H9 (cell line): Measurements from ENCODE around the gene PNMA8C. TPM values are rescaled to one million over a fixed set of nuclear protein-coding genes. Genes with fewer than 3 reads are reported as not detected.

ENCODE experiments used
- DNase-seq: peaks from one replicate; pipeline ENCODE4 v3.0.0-alpha.2; 2017
- H2AFZ ChIP-seq: one replicate; pipeline ENCODE4 v1.6.1; 2013; ENCODE audit warnings: mild to moderate bottlenecking, low read length, control low read depth, moderate library complexity
- H2AK5ac ChIP-seq: 2 replicates; pipeline ENCODE4 v1.6.1; 2013; ENCODE audit warnings: low read length, control low read depth, mixed read lengths; ENCODE audit not compliant: insufficient read length
- H2BK120ac ChIP-seq: one replicate; pipeline ENCODE4 v1.6.1; 2013; ENCODE audit warnings: low read depth, mild to moderate bottlenecking, low read length, control low read depth, inconsistent platforms; ENCODE audit not compliant: poor library complexity, severe bottlenecking
- H2BK12ac ChIP-seq: 2 replicates; pipeline ENCODE4 v1.6.1; 2013; ENCODE audit warnings: low read length, control low read depth, mixed read lengths, low read depth; ENCODE audit not compliant: insufficient read length
- H2BK15ac ChIP-seq: 2 replicates; pipeline ENCODE4 v1.6.1; 2013; ENCODE audit warnings: low read depth, low read length, control low read depth
- H2BK20ac ChIP-seq: one replicate; pipeline ENCODE4 v1.6.1; 2013; ENCODE audit warnings: low read depth, mild to moderate bottlenecking, low read length, control low read depth, inconsistent platforms; ENCODE audit not compliant: poor library complexity, severe bottlenecking
- H2BK5ac ChIP-seq: 2 replicates; pipeline ENCODE4 v1.6.1; 2013; ENCODE audit warnings: low read length, control low read depth, mixed read lengths; ENCODE audit not compliant: insufficient read length
- H3K14ac ChIP-seq: 2 replicates; pipeline ENCODE4 v1.6.1; 2013; ENCODE audit warnings: low read length, control low read depth; ENCODE audit not compliant: insufficient read depth
- H3K18ac ChIP-seq: 2 replicates; pipeline ENCODE4 v1.6.1; 2013; ENCODE audit warnings: low read depth, mild to moderate bottlenecking, mixed read lengths, low read length, control low read depth; ENCODE audit not compliant: insufficient read length
- H3K23ac ChIP-seq: 2 replicates; pipeline ENCODE4 v1.6.1; 2013; ENCODE audit warnings: low read length, control low read depth, mixed read lengths, low read depth; ENCODE audit not compliant: insufficient read length
- H3K23me2 ChIP-seq: 2 replicates; pipeline ENCODE4 v1.6.1; 2013; ENCODE audit warnings: low read depth, mild to moderate bottlenecking, mixed read lengths, low read length, control low read depth; ENCODE audit not compliant: insufficient read length, poor library complexity, severe bottlenecking
- H3K27ac ChIP-seq: 2 replicates; pipeline ENCODE4 v1.5.1; 2013; ENCODE audit warnings: low read length, control low read depth, mixed read lengths, low read depth; ENCODE audit not compliant: insufficient read length
- H3K27me3 ChIP-seq: 2 replicates; pipeline ENCODE4 v1.6.1; 2013; ENCODE audit warnings: low read length, control low read depth, inconsistent platforms; ENCODE audit not compliant: insufficient read depth
- H3K4ac ChIP-seq: 2 replicates; pipeline ENCODE4 v1.6.1; 2013; ENCODE audit warnings: low read depth, mild to moderate bottlenecking, control low read depth, inconsistent platforms, low read length, moderate library complexity
- H3K4me1 ChIP-seq: 2 replicates; pipeline ENCODE4 v1.6.1; 2013; ENCODE audit warnings: low read length, control low read depth, inconsistent platforms; ENCODE audit not compliant: insufficient read depth
- H3K4me2 ChIP-seq: 2 replicates; pipeline ENCODE4 v1.6.1; 2013; ENCODE audit warnings: low read length, control low read depth, mixed read lengths; ENCODE audit not compliant: insufficient read length, insufficient read depth
- H3K56ac ChIP-seq: 2 replicates; pipeline ENCODE4 v1.6.1; 2013; ENCODE audit warnings: low read depth, mild to moderate bottlenecking, mixed read lengths, low read length, control low read depth; ENCODE audit not compliant: insufficient read length
- H3K79me1 ChIP-seq: 2 replicates; pipeline ENCODE4 v1.6.1; 2013; ENCODE audit warnings: low read depth, mild to moderate bottlenecking, moderate library complexity, low read length, control low read depth, inconsistent platforms; ENCODE audit not compliant: insufficient read depth, poor library complexity, severe bottlenecking
- H3K79me2 ChIP-seq: 2 replicates; pipeline ENCODE4 v1.6.1; 2013; ENCODE audit warnings: low read length, control low read depth, inconsistent platforms; ENCODE audit not compliant: insufficient read depth
- H3K9ac ChIP-seq: 2 replicates; pipeline ENCODE4 v1.6.1; 2013; ENCODE audit warnings: low read length, control low read depth, mixed read lengths; ENCODE audit not compliant: insufficient read length; ENCODE audit errors: extremely low read depth
- H3K9me3 ChIP-seq: one replicate; pipeline ENCODE4 v1.6.1; 2013; ENCODE audit warnings: low read depth, low read length, inconsistent platforms; ENCODE audit not compliant: control insufficient read depth
- H3T11ph ChIP-seq: one replicate; pipeline ENCODE4 v1.6.1; 2013; ENCODE audit warnings: mild to moderate bottlenecking, low read length, control low read depth, inconsistent platforms
- H4K20me1 ChIP-seq: one replicate; pipeline ENCODE4 v1.6.1; 2013; ENCODE audit not compliant: control insufficient read depth, insufficient read length, insufficient read depth
- H4K5ac ChIP-seq: 2 replicates; pipeline ENCODE4 v1.6.1; 2013; ENCODE audit warnings: low read depth, mild to moderate bottlenecking, mixed read lengths, low read length, control low read depth; ENCODE audit not compliant: insufficient read length
- H4K8ac ChIP-seq: replicated peaks from 2 replicates; pipeline ENCODE4 v1.6.1; 2013; ENCODE audit warnings: low read length, control low read depth, mixed read lengths, low read depth; ENCODE audit not compliant: insufficient read length
- H4K91ac ChIP-seq: 2 replicates; pipeline ENCODE4 v1.6.1; 2013; ENCODE audit warnings: low read depth, mild to moderate bottlenecking, moderate library complexity, mixed read lengths, low read length, control low read depth; ENCODE audit not compliant: insufficient read length
- H3K27ac Mint-ChIP-seq, 3 experiments: 2 replicates in 2 of 3; 3 replicates in 1 of 3; pipeline ENCODE4 v1.8.0; 2020 to 2021; ENCODE audit warnings: mixed read lengths in 3 of 3, mild to moderate bottlenecking in 1 of 3, moderate library complexity in 1 of 3
- H3K27me3 Mint-ChIP-seq: 2 replicates; pipeline ENCODE4 v1.8.0; 2021; ENCODE audit warnings: low read depth, mild to moderate bottlenecking, moderate library complexity, mixed read lengths
- H3K36me3 Mint-ChIP-seq, 3 experiments: 2 replicates in 2 of 3; 3 replicates in 1 of 3; pipeline ENCODE4 v1.8.0; 2020 to 2021; ENCODE audit warnings: low read depth in 3 of 3, mixed read lengths in 3 of 3; ENCODE audit not compliant: insufficient read depth in 1 of 3
- H3K4me1 Mint-ChIP-seq, 2 experiments: 2 replicates each; pipeline ENCODE4 v1.8.0; 2020; ENCODE audit warnings: mixed read lengths in 2 of 2
- H3K4me3 Mint-ChIP-seq, 2 experiments: 2 replicates in 1 of 2; 3 replicates in 1 of 2; pipeline ENCODE4 v1.8.0; 2020 to 2021; ENCODE audit warnings: mild to moderate bottlenecking in 2 of 2, mixed read lengths in 2 of 2, moderate library complexity in 1 of 2
- H3K9me3 Mint-ChIP-seq, 2 experiments: 2 replicates in 1 of 2; 3 replicates in 1 of 2; pipeline ENCODE4 v1.8.0; 2020; ENCODE audit warnings: mild to moderate bottlenecking in 2 of 2, mixed read lengths in 2 of 2, moderate library complexity in 1 of 2
- CTCF ChIP-seq: fragments of 200-600 bp; sonication (generic); conservative IDR thresholded peaks from 3 replicates; pipeline ENCODE4 v1.8.0; 2021; ENCODE audit warnings: antibody characterized with exemption, mild to moderate bottlenecking
- WGBS: extraction: QIAGEN DNeasy Blood & Tissue Kit; methylation state at CpG from one replicate; pipeline ENCODE4 v1.1.7; 2013; ENCODE audit warnings: missing lambda C conversion rate, low lambda C conversion rate, mixed read lengths; ENCODE audit not compliant: insufficient read length; ENCODE audit errors: extremely low coverage; 5-methylcytosine and 5-hydroxymethylcytosine counted together
- total RNA-seq: library from RNA; stranded (reverse); gene quantifications from 2 replicates; pipeline ENCODE4 v1.2.1, GENCODE V29; 2021

The PNMA8C gene
- total RNA-seq, 1 experiment from 2014 or later: 1.8 TPM

- WGBS: no CpG with 5 or more reads among the region's 36 CpGs
- peak overlapping the region; percentile 67 to 72 for H3K4me3 Mint-ChIP-seq
- H3K4me1 ChIP-seq: peaks cover 7% of the 10 kb centered on the region; the same call in 1 of the 2 replicates
Observed at GRCh38 chr19:46404055-46404752, 24.5 kb downstream of the PNMA8C start.

More at GRCh38 chr19:46404055-46404752, 24.5 kb downstream of the PNMA8C start:
- Mint-ChIP-seq H3K4me1 (peaks cover 31 to 44% of the 10 kb centered on the region in 2 experiments), H3K27ac (peak overlapping the region in 2 of 3 experiments; percentile 53 to 57; a peak in 3 of 7 replicates), H3K36me3 (no peaks in the 10 kb centered on the region; a peak in 1 of 7 replicates), H3K9me3 (peaks cover 0 to 4% of the 10 kb centered on the region in 2 experiments; a peak in 1 of 5 replicates), H3K27me3 (peaks cover 53% of the 10 kb centered on the region)
- Histone ChIP-seq H4K91ac (no peak overlapping the region), H3K27me3 (no peaks in the 10 kb centered on the region; the same call in 1 of the 2 replicates), H3K79me1 (no peaks in the 10 kb centered on the region), H2BK20ac (no peak overlapping the region), H3K79me2 (no peaks in the 10 kb centered on the region), H3K18ac (no peak overlapping the region), H3K23ac (no peak overlapping the region), H4K20me1 (peaks cover 2% of the 10 kb centered on the region), H3K4me2 (peak overlapping the region; percentile 72), H2BK15ac (no peak overlapping the region), H3K56ac (no peak overlapping the region), H3K27ac (no peak overlapping the region), H4K8ac (no peak overlapping the region), H2BK5ac (no peak overlapping the region), H3T11ph (no peak overlapping the region), H2BK120ac (no peak overlapping the region), H3K23me2 (peaks cover 22% of the 10 kb centered on the region), H3K9ac (no peak overlapping the region), H3K14ac (peak overlapping the region; percentile 60; the same call in 1 of the 2 replicates), H2AFZ (no peak overlapping the region), H3K4ac (no peak overlapping the region), H4K5ac (no peak overlapping the region), H3K9me3 (no peaks in the 10 kb centered on the region), H2AK5ac (no peak overlapping the region), H2BK12ac (no peak overlapping the region)
- TF ChIP-seq CTCF: no peak; the same call in 2 of the 3 replicates
- DNase-seq: peak; percentile 83
